Measurements from ENCODE around the gene MAP2K5. TPM values are rescaled to one million over a fixed set of nuclear protein-coding genes. Genes with fewer than 3 reads are reported as not detected.

MAP2K5 gene
- total and polyA plus RNA-seq, 4 donors = 3.8 to 6.4 (median 5.6) TPM

DNA sequence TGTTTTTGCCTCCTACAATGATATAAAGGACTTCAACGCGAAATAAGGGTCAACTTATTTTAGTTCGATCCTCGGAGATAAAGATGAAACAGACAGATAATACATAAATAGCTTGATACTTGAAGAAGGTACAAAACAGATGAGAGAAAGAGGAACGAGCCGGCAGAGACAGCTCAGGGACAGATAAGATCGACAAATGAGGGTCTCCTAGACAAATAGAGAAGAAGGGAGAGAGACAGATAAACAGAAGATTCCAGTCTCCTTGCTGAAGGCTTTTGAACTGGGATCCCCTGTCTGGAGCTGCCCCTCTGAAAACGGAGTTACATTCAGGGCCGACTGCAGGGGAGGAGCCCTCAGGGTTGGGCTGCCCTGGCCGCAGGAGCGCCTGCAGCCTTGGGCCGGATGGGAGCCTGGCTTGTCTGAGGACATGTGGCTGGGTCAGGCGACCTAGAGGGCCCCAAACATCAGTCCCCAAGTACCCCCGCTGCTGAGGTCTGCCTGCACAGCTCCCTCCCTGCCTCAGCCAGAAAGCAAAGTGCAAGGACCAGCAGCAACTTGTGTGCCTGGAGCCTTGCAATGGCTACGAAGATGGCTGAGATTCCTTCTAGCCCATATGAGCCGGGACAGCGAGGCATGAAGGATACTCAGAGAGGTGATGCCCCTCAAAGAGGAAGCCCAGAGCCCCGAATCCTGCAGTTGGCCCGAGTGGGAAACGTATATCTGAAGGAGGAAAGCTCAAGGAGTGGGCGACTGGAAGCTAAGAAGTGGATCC, 281.9 kb downstream of the MAP2K5 start:
- DNase-seq (ENCODE audit: low spot score) = no peak
- Histone ChIP-seq H3K4me1 (ENCODE audit: control insufficient read depth in 4 of 4, insufficient read depth in 4 of 4, low read length in 3 of 4) (peaks cover 21 to 89% (median 38%) of the 10 kb centered on the region in 4 donors), H3K4me3 (ENCODE audit: low read depth in 1 of 3, low read length in 3 of 3) (no peak overlapping the region), H3K36me3 (ENCODE audit: control insufficient read depth in 4 of 4, insufficient read depth in 3 of 4, low read depth in 1 of 4, low read length in 3 of 4) (no peaks in the 10 kb centered on the region), H3K9ac (ENCODE audit: low read depth in 1 of 2, low read length in 2 of 2) (no peak overlapping the region), H3K9me3 (ENCODE audit: control insufficient read depth in 4 of 4, low read length in 3 of 4) (peaks cover 0 to 3% (median 0%) of the 10 kb centered on the region in 4 donors), H3K27me3 (ENCODE audit: control insufficient read depth in 4 of 4, insufficient read depth in 4 of 4, low read length in 3 of 4) (peaks cover 26 to 35% (median 30%) of the 10 kb centered on the region in 4 donors), H3K27ac (ENCODE audit: low read depth in 1 of 2, low read length in 2 of 2) (no peak overlapping the region)
- TF ChIP-seq RXRA (IDR thresholded peaks at IDR 0.05) (no peak), JUND (IDR thresholded peaks at IDR 0.05) (no peak), HNF4G (IDR thresholded peaks at IDR 0.05) (no peak)
- WGBS = 9% methylated on average over 21 of the region's 21 CpGs

DNA sequence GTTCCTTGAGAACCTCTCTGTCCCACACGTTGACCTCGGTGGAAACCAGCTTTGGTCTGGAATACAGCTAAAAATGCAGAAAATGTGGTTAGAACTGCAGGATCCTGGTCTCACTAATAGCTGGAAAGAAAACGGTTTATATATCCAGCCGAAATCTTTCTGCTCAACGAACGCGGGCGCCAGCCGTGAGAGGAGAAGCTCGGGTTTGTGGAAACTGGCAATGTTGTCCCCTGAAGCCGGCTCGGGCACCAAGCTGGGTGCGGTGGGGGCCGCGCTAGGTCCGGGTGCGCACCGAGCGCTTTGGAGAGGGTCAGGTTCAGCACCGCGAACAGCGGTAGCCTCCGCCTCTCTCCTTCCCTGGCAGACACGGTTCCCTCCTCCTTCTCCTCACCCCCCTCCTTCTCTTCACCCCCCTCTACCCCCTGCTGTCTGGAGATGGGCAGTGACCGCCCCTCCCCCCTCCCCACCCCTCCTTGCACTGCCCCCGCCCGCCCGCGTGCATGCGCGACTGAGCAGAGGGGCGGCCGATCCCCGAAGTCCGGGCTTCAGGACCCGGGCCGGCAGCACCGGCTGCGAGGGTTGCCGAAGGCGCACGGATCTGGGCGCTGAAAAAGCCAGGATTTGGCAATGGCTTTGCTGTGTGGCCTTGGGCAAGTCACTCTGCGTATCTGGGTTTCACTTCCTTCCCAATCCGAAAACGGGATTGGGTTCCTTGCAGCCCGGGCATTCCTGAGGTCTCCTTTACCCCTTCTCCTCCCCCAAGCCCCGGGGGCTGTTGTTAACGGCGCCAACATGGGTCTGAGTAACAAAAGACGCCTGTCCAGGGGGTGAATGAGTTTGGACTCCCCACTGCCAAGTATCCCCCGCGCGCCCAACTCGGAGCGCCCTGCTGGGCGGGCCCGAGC, 282.7 kb downstream of the MAP2K5 start, which contains the start of gene SKOR1:
TSS of gene SKOR1 (plus strand) at position 534 of the 905 bp plus-strand sequence. CDS start at position 628, 94 bp downstream.
- DNase-seq (ENCODE audit: low spot score) = no peak
- peaks cover 0 to 3% (median 0%) of the 10 kb centered on the region in 4 donors for H3K9me3 ChIP-seq (ENCODE audit: control insufficient read depth in 4 of 4, low read length in 3 of 4)
- no peak within 1 kb of the TSS for H3K27ac ChIP-seq (ENCODE audit: low read depth in 1 of 2, low read length in 2 of 2)
- 3% methylated on average over 58 of the region's 58 CpGs for WGBS
- H3K27me3 ChIP-seq (ENCODE audit: control insufficient read depth in 4 of 4, insufficient read depth in 4 of 4, low read length in 3 of 4) = peaks cover 25 to 32% (median 30%) of the 10 kb centered on the region in 4 donors
- no peak within 1 kb of the TSS for H3K9ac ChIP-seq (ENCODE audit: low read depth in 1 of 2, low read length in 2 of 2)
- peak within 1 kb of the TSS in 2 of 3 donors; percentile 45 to 47 for H3K4me3 ChIP-seq (ENCODE audit: low read depth in 1 of 3, low read length in 3 of 3)
- peaks cover 25 to 85% (median 38%) of the 10 kb centered on the region in 4 donors for H3K4me1 ChIP-seq (ENCODE audit: control insufficient read depth in 4 of 4, insufficient read depth in 4 of 4, low read length in 3 of 4)
- H3K36me3 ChIP-seq (ENCODE audit: control insufficient read depth in 4 of 4, insufficient read depth in 3 of 4, low read depth in 1 of 4, low read length in 3 of 4) = no peaks in the 10 kb centered on the region
- TF ChIP-seq HNF4G (IDR thresholded peaks at IDR 0.05) = no peak
- TF ChIP-seq NR2F2 (IDR thresholded peaks at IDR 0.05) = no peak
- no peak for TF ChIP-seq JUND (IDR thresholded peaks at IDR 0.05)
- no peak for TF ChIP-seq RAD21 (IDR thresholded peaks at IDR 0.05)
- no peak for TF ChIP-seq FOXA2 (IDR thresholded peaks at IDR 0.05)
- TF ChIP-seq, protein P1, sequence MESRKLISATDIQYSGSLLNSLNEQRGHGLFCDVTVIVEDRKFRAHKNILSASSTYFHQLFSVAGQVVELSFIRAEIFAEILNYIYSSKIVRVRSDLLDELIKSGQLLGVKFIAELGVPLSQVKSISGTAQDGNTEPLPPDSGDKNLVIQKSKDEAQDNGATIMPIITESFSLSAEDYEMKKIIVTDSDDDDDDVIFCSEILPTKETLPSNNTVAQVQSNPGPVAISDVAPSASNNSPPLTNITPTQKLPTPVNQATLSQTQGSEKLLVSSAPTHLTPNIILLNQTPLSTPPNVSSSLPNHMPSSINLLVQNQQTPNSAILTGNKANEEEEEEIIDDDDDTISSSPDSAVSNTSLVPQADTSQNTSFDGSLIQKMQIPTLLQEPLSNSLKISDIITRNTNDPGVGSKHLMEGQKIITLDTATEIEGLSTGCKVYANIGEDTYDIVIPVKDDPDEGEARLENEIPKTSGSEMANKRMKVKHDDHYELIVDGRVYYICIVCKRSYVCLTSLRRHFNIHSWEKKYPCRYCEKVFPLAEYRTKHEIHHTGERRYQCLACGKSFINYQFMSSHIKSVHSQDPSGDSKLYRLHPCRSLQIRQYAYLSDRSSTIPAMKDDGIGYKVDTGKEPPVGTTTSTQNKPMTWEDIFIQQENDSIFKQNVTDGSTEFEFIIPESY (IDR thresholded peaks at IDR 0.05) = no peak
- TF ChIP-seq TAF1 (conservative IDR thresholded peaks at IDR 0.05) = no peak
- TF ChIP-seq SP1 (IDR thresholded peaks at IDR 0.05) = no peak
- no peak for TF ChIP-seq YY1 (IDR thresholded peaks at IDR 0.05)
- TF ChIP-seq, protein P2, sequence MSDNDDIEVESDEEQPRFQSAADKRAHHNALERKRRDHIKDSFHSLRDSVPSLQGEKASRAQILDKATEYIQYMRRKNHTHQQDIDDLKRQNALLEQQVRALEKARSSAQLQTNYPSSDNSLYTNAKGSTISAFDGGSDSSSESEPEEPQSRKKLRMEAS (IDR thresholded peaks at IDR 0.05) = no peak

DNA sequence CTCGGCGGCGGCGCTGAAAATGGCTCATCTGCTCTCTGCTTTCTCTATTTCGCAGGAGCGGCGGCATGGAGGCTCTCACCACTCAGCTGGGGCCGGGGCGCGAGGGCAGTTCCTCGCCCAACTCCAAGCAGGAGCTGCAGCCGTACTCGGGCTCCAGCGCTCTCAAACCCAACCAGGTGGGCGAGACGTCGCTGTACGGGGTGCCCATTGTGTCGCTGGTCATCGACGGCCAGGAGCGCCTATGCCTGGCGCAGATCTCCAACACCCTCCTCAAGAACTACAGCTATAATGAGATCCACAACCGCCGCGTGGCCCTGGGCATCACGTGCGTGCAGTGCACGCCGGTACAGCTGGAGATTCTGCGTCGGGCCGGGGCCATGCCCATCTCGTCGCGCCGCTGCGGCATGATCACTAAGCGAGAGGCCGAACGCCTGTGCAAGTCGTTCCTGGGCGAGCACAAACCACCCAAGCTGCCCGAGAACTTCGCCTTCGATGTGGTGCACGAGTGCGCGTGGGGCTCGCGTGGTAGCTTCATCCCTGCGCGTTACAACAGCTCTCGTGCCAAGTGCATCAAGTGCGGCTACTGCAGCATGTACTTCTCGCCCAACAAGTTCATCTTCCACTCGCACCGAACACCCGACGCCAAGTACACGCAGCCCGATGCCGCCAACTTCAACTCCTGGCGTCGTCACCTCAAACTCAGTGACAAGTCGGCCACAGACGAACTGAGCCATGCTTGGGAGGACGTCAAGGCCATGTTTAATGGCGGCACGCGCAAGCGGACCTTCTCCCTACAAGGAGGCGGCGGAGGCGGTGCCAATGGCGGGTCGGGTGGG, 283.6 kb downstream of the MAP2K5 start:
- DNase-seq (ENCODE audit: low spot score) = no peak
- Histone ChIP-seq H3K4me1 (ENCODE audit: control insufficient read depth in 4 of 4, insufficient read depth in 4 of 4, low read length in 3 of 4) (peaks cover 25 to 76% (median 35%) of the 10 kb centered on the region in 4 donors), H3K27ac (ENCODE audit: low read depth in 1 of 2, low read length in 2 of 2) (no peak overlapping the region), H3K9me3 (ENCODE audit: control insufficient read depth in 4 of 4, low read length in 3 of 4) (peaks cover 0 to 3% (median 0%) of the 10 kb centered on the region in 4 donors), H3K4me3 (ENCODE audit: low read depth in 1 of 3, low read length in 3 of 3) (peak overlapping the region in 1 of 3 donors; percentile 45), H3K36me3 (ENCODE audit: control insufficient read depth in 4 of 4, insufficient read depth in 3 of 4, low read depth in 1 of 4, low read length in 3 of 4) (no peaks in the 10 kb centered on the region), H3K9ac (ENCODE audit: low read depth in 1 of 2, low read length in 2 of 2) (no peak overlapping the region), H3K27me3 (ENCODE audit: control insufficient read depth in 4 of 4, insufficient read depth in 4 of 4, low read length in 3 of 4) (peaks cover 22 to 32% (median 29%) of the 10 kb centered on the region in 4 donors)
- no peak for TF ChIP-seq TAF1 (conservative IDR thresholded peaks at IDR 0.05)
- no peak for TF ChIP-seq JUND (IDR thresholded peaks at IDR 0.05)
- no peak for TF ChIP-seq HNF4A (conservative IDR thresholded peaks at IDR 0.05)
- TF ChIP-seq, protein P3, sequence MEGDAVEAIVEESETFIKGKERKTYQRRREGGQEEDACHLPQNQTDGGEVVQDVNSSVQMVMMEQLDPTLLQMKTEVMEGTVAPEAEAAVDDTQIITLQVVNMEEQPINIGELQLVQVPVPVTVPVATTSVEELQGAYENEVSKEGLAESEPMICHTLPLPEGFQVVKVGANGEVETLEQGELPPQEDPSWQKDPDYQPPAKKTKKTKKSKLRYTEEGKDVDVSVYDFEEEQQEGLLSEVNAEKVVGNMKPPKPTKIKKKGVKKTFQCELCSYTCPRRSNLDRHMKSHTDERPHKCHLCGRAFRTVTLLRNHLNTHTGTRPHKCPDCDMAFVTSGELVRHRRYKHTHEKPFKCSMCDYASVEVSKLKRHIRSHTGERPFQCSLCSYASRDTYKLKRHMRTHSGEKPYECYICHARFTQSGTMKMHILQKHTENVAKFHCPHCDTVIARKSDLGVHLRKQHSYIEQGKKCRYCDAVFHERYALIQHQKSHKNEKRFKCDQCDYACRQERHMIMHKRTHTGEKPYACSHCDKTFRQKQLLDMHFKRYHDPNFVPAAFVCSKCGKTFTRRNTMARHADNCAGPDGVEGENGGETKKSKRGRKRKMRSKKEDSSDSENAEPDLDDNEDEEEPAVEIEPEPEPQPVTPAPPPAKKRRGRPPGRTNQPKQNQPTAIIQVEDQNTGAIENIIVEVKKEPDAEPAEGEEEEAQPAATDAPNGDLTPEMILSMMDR (IDR thresholded peaks at IDR 0.05; ENCODE audit: low read depth, low read length, missing input control) = no peak
- TF ChIP-seq FOXA1 (IDR thresholded peaks at IDR 0.05) = no peak
- 12% methylated on average over 77 of the region's 77 CpGs for WGBS

Data from liver (tissue), 9 donors.